GM21360 (cell line): ENCODE data around the gene JMJD7.

Experiments used
- ATAC-seq: cut with Tn5 transposase; IDR thresholded peaks from one replicate; pipeline ENCODE4 v1.9.1; 2021; ENCODE audit warnings: mild to moderate bottlenecking, moderate library complexity; ENCODE audit not compliant: unreplicated experiment

Gene JMJD7

DNA sequence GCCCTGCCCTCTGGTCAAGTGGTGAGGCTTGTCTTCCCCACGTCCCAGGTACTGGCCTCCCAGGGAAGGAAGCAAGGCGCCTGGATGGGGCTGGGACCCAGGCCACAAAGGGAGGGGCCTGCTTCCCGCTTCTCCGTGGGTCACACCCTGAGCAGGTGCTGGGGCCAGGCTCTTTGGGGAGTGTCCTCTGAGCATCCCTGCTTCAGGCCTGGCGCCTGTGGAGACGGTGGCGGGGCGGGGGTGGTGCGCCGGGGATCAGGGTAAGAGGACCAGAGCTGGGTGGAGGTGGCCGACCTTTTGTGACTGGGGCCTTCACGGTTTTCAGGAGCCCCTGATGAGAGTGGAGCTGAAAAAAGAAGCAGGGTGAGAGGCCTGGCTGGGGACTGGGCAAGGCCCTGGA is 14.3 kb downstream of the JMJD7 start:
- ATAC-seq, result no peak

DNA sequence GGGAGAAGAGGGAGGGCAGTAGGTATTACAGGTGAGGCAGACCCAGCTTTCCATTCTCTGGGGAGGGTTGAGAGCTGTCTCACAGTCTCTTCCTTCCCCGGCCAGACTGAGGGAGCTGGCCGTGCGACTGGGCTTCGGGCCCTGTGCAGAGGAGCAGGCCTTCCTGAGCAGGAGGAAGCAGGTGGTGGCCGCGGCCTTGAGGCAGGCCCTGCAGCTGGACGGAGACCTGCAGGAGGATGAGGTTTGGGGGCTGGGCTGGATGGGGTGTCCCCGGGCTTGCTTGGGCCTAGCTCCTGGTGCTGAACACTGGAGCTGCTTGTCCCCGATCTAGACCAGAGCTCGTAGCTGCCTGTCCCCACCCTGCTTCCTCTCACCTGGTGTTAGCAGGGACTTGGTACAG is 15.7 kb downstream of the JMJD7 start:
- ATAC-seq, result no peak

DNA sequence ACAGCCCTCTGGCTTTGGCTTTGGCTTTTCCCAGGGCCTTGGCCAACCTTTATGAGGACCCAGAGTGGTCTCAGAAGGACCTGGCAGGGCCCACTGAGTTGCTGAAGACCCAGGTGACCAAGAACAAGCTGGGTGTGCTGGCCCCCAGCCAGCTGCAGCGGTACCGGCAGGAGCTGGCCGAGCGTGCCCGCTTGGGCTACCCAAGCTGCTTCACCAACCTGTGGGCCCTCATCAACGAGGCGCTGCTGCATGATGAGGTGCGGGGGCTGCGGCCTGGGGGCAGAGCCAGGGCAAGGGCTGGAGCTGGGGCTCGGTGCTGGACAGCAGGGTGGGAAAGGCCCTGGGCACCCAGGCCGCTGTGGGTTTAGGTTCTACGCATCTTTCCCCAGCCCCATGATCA is 16.9 kb downstream of the JMJD7 start:
- no peak for ATAC-seq

DNA sequence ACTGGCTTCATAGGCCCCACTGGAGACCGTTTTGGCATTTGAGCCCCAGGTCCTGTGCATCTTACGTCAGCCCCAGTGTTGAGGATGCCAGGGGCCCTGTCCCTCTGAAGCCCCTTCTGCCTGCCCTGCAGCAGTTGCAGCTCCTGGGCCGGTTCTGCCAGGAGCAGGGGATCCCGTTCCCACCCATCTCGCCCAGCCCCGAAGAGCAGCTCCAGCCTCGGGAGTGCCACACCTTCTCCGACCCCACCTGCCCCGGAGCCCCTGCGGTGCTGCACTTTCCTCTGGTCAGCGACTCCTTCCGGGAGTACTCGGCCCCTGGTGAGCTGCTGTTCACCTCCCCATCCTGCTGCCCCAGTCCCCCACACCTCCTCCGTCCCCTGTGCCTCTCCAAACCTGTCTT is 19.3 kb downstream of the JMJD7 start:
- no peak for ATAC-seq

DNA sequence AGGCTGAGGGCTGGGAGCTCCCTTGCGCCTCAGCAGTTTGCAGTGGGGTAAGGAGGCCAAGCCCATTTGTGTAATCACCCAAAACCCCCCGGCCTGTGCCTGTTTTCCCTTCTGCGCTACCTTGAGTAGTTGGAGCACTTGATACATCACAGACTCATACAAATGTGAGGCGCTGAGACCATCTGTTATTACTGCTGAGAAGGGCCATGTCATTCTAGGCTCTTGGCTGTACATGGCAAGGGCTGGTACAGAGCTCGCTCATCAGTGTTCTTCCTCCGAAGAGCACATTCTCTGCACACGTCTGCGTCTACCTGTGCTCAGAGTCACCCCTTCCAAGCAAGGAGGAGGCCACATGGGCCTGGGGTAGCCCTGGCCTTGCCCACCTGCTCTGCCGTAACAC is 20.1 kb downstream of the JMJD7 start:
- no peak for ATAC-seq

DNA sequence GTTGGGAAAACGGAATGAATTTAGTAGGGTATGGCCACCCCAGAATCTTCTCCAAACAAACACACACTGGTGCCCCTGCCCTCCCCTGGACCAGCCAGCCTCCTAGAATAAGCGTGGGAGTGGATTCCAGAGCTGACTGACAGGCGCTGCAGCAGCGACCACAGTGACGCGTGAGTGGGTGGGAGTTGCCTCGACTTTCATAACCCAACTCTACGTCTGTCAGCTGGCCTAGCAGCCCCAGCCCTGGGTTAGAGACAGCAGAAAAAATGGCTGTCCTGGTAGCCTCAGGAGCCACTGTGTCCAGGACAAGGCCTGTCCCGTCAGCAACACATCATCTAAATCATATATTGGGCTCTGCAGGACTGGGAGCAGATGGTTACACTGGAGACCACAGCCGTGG is 20.7 kb downstream of the JMJD7 start:
- no peak for ATAC-seq

DNA sequence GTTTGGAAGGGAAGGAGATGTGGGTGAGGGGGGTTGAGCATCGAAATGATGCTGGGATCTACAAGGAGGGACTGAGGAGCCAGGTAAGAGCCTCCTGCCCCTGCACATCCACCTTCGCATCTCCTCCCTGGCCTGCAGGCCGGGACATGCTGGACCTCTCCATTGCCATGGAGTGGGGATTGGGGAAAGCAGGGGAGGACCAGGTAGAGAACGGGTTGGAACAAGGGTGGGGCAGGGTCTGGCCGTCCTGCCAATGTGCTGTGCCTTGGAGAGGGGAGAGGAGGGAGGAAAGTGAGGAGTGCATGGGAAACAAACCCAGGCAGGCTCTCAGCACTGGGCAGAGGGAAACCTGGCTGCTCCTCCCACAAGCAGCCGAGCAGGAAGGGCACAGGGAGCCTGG is 21.3 kb downstream of the JMJD7 start:
- no peak for ATAC-seq

DNA sequence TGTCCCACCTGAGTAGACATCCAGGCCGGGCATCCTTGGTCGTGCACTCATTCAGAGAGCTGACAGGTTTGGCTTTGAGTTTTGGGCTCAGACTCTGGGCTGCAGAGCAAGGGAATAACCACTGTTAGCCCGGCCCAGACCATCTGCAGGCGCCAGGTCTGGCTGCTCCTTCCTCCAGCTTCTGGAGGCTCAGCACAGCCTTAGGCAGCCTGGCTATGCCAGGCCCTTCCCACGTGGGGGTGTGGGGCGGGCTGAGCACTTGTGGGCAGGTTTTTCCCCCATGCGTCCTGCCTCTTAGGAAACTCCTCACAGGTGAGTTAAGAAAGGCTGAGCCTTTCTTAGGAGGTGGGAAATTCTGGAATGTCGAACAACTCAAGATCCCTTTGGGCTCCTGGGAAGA is 22.0 kb downstream of the JMJD7 start:
- no peak for ATAC-seq

DNA sequence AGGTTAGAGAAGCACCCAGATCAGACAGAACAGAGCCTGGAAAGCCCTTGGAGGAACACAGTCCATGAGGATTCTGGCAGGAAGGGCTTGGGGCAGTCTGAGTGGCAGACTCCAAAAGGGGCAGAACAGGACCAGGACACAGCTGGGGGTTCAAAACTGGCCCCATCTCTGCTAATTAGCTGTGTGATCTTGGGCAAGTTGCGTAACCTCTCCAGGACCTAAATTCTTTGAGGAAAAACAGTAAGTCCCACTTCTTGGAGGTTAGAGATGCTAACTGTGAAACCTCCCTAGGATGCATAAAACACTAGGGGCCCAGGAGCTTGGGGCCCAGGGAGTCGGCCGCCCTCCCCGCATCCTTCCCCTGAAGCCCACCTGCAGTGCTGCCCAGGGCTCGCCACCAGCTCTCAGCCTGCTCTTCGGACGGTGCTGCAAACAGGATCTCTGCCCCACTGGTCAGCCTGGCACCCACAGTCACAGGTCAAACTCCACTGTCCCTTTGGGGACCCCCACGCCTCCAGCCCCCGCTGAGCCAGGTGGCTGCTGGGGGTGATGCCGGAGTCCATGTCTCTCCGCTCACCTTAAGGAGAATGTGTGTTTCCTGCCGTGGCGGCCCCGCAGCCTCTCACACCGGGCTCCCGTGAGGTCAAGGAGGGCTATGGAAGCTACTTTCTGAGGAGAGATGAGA is 22.7 kb downstream of the JMJD7 start:
- no peak for ATAC-seq

DNA sequence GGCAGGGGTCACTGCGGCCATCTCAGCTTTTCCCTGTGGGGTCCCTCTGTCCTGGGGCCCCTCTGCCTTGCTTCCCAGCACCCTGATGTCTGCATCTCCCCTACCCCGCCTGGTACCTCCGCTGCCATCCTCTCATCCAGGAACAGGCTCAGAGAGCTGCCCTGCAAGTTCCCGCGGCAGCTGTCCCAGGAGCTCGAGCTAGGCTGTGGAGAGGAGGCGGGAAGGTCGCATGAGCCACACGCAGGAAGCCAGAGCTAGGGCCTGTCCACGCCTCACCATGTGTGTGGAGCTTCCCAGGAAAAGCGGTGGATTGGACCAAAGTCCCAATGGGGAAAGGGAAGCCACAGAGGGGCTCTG is 23.3 kb downstream of the JMJD7 start:
- ATAC-seq, result no peak

DNA sequence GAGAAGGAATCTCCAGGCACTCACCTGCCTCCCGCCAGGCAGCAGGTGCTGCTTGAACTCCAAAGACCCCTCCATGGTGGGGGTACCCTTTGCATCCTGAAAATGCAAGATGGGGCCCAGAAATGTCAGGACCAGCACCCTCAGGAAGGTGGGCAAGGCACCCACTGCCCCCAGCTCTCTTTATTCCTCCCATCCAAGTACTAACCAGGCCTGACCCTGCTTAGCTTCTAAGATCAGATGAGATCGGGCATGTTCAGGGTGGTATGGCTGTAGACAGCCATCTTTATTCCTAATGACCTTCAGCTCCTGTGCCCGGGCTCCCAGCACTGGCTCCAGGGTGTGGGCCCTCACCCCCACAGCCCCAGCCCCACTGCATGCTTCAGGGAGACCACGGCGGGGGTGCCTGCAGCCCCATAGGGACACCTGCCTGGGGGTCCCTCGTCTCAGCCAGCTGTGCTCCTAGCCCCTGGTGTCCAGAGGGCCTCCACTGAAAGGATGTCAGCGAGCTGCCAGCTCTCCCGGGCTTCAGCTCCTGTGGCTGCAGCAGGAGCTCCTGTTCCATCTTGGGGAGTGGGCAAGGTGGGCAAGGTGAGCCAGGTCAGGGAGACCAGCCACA is 24.0 kb downstream of the JMJD7 start:
- no peak for ATAC-seq

DNA sequence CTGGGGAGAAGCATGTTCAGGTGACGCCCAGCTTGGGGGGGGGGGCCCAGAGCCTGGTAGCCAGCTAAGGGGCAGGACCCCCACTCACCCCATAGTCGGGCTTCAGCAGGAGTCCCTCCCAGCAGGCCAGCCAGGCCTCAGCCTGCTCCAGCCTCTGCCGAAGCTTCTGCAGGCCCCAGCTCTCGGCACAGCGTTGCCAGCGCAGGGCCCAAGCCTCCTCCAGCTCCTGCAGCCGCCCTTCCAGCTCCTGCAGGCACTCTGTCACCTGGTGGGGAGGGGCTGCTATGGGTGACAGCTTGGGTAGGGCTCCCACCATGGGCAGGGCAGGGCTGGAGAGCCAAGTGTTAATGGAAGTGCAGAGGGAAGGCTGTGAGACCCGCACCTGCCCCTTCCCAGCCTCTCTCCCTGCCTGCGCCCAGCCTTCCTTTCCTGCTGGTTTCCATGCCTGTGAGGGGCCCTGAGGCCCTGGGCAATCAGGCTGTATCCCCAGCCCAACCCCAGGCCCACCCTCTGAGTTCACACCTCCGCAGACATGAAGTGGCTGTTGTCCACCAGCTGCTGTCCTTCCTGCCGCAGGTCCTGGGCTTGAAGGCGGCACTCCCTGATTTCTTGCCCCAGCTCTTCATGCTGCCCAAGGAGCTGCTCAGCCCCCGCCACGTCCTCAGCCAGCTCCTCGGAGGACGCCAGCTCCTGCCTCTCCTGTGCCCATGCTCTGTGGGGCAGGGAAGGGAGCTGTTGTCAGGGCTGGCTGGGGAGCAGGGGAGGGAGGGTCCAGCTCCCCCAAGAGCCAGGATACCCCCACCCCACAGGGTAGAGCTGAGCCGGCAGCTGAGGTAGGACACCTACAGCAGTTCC is 25.1 kb downstream of the JMJD7 start:
- no peak for ATAC-seq

DNA sequence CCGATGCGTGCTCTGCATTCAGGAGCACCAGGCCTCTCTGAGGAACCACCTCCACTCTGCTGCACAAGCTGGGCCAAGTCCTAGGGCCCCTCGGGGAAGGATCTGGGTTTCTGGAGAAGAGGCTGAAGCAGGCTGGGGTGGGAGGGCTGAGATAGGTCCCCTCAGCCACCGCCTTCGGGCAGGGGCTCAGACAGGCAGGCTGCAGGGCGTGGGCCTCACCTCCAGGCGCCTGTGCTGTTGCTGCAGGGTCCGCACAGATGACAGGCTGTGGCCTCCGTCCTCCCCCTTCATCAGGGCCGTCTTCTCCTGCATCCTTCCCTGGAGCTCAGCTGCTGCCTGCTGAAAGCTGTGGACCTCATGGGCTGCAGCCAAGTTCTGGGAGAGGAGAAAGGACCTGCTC is 25.9 kb downstream of the JMJD7 start:
- ATAC-seq, result no peak

DNA sequence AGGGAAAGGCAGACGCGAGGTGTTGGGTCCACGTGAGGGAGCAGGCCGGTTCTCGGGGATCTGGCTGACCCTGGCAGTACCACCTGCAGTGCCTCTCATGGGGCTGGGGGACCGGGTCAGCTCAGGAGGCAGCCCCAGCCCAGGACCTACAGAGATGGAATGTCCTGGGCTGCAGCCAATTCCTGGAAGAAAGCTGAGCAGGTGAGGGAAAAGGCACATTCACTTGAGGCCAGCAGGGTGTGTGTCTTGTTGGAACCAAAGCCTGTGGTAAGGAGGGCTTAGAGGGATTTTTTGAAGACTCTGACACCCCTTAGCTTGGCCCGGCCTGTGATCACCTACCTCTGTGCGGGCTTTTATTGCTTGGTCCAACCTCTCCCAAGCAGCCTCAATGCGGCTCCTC is 26.6 kb downstream of the JMJD7 start:
- ATAC-seq, result no peak

DNA sequence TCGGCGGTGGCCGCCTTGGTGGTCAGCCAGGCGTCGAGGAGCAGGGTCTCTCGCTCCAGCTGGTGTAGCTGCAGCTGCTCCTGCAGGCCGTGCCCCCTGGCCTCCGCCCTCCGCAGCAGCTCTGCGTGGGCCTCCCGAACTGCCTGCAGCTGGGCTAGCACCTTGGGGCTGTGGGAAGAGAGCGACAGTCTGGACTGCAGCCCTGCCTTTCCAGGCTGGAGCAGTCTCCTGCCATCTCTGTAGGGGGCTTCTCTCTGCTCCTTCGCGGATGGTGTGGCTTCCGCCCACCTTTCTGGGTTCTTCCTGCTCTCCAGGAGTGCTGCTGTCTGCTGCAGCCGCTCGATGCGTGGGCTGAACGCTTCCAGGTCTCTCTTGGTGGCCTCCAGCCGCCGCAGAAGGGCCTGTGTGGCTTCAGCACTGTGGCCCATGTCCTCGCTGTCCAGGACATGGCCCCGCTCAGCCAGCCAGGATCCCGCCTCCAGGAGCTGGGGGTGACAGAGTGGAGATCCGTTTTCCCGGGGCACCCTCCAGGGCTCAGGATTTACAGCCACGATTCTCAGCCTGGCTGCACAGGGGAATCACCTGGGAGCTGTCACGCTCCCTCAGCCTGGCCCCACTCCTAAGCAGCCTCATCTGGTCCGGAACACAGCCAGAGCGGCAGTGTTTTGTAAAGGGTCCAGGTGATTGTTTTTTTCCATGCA is 27.5 kb downstream of the JMJD7 start:
- ATAC-seq, result no peak

DNA sequence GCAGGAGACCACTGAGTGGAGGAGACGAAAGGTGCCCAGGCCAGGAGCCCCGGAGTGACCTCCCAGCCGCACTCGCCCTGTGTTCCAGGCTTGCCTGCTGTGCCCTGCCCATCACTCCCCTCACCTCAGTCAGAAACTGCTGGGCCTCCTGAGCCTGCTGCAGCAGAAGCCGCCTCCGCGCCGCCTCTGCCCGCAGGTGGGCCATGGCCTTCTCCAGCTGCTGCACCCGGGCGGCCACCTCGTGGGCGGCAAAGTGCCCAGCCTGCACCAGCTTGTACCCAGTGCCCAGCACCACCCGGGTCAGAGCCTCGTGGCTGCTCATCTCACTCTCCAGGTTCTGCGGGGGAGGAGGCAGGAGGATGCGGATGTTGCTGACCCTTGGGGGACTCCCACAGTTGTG is 28.4 kb downstream of the JMJD7 start:
- ATAC-seq, result no peak

DNA sequence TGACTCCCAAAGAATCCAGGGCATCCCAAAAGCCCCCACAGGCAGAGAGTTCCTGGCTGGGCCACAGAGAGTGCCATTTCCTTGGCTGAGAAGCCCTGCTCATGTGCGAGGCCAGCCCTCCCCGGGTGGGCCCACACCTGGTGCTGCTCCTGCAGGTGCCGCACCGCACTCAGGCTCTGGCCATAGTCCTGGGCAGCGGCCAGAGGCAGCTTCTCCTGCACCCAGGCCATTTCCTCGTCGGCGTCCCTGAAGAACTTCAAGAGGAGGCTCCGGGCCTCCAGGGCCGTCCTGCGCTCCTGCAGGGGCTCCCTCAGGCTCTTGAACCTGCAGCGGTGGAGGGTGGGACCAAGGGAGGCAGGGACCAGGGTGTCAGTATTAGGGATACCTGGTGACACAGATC is 28.8 kb downstream of the JMJD7 start:
- no peak for ATAC-seq

DNA sequence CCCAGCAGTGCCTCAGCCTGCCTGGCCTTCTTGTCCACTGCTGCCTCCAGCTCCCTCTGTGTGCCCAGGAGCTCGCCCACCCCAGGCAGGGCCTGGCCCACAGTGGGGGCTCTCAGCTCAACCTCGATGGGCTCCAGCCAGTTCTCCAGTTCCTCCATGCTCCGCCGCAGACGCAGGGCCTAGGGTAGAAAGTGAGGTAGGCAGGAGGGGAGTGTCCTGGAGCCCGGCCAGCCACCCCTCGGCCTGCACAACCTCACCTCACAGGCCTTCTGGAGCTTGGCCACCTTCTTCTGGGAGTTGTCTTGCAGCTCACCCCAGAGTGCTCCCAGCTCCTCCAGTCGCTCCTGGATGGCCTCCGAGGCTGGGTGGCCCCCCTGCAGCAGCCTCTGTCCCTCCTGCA is 29.4 kb downstream of the JMJD7 start:
- ATAC-seq, result no peak

DNA sequence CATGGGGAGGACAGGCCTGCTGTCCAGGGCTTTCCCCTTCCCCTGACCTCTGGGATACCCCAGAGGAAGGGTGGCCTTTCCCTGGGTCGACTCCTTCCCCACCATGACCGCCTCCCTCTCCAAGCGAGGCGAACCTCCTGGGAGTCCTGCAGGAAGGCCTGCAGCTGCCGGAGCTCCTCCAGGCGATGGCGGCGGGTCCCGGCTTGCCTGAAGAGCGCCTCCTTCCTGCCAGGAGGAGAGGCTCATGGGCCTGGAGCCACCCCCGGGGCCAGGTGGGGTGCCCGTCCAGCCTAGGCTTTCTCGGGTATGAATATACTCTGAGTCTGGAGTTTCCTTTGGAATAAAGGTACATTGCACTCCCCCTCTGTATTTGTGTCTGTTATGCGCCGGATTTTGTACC is 30.9 kb downstream of the JMJD7 start:
- ATAC-seq, result no peak

DNA sequence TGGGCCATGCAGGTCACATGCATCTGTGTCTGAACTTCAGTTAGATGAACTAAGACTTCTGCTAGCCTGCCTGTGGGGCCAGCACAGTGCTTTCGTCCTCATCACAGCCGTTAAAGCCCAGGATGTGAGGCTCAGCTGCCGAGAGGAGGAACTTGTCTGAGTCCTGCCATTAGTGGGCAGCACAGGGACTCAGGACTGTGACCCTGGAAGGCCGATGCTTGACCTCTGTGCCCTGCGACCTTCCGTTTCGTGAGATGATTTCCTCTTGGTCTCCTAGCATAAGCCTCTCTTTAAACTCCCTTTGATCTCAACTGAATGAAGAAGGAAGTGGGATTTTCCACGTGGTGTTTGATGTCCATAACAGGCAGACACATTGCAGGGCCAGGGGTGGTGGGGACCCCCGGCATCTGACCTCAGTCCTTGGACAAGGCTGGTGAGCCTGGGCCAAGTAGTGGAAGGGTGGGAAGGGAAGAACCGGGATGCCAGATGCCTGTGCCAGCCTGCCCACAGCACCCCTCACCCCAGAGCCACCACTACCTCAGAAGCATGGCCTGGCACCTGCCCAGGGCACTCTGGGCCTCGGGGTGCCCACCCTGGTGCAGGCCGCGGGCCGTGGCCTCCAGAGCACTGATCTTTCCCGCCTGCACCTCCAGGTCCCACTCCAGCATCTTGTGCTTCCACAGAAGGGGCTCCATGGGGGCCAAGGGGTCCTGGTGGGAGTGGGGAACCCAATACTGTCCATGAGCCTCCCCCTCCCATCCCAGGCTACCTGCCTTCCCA is 32.3 kb downstream of the JMJD7 start:
- no peak for ATAC-seq
